Activated CD4-positive, alpha-beta T cell treated with anti-CD3 and anti-CD28 coated beads, Interleukin-2, amount 50 U/mL, for 1 hour (primary cell): Measurements from ENCODE around the gene RELL2.

Source experiments
- DNase-seq: peaks from one replicate; pipeline ENCODE4 v3.0.0-alpha.2; 2020

Gene RELL2

GRCh38 chr5:141681295-141681694, 44.5 kb downstream of the RELL2 start:
- DNase-seq, result no peak

GRCh38 chr5:141681695-141682641, 45.2 kb downstream of the RELL2 start, which contains the start of gene ARAP3:
Gene ARAP3, minus strand, starts transcription at chr5:141682230. Its CDS starts 1,744 bp downstream, at chr5:141680486.
- peak; percentile 20 for DNase-seq

GRCh38 chr5:141683596-141684141, 46.9 kb downstream of the RELL2 start:
- no peak for DNase-seq

- no peak for DNase-seq
These were observed 48.8 kb downstream of the RELL2 start for GRCh38 chr5:141685591-141685990.

GRCh38 chr5:141686648-141687416, 50.0 kb downstream of the RELL2 start:
- DNase-seq, result no peak
